Fibroblast of peridontal ligament (primary cell): ENCODE data around the gene XPO5.

Source experiments
- DNase-seq: peaks from one replicate; pipeline ENCODE4 v3.0.0-alpha.2; 2010; ENCODE audit errors: extremely low read depth

The XPO5 gene

GRCh38 chr6:43517505-43518357, 58.1 kb downstream of the XPO5 start:
- no peak for DNase-seq

GRCh38 chr6:43516697-43517504, 58.9 kb downstream of the XPO5 start, which contains the start of the genes POLR1C and YIPF3:
Gene POLR1C, plus strand, starts transcription at chr6:43517089. Its CDS starts 21 bp downstream, at chr6:43517110.
Gene YIPF3, minus strand, starts transcription at chr6:43516926. Its CDS starts 119 bp downstream, at chr6:43516807.
- DNase-seq, result peak; percentile 99

- peak; percentile 19 for DNase-seq
Measured at GRCh38 chr6:43516367-43516696, 59.5 kb downstream of the XPO5 start.

- no peak for DNase-seq
Measured at GRCh38 chr6:43515808-43516207, 60.0 kb downstream of the XPO5 start.

GRCh38 chr6:43511824-43512415, 63.9 kb downstream of the XPO5 start:
- no peak for DNase-seq

GRCh38 chr6:43510827-43511163, 65.0 kb downstream of the XPO5 start:
- DNase-seq, result no peak

- DNase-seq, result peak; percentile 76
Measured at GRCh38 chr6:43509984-43510826, 65.6 kb downstream of the XPO5 start, which contains the start of gene LRRC73. Gene LRRC73, minus strand, starts transcription at chr6:43510346. Its CDS starts 561 bp downstream, at chr6:43509785.

GRCh38 chr6:43509142-43509983, 66.5 kb downstream of the XPO5 start:
- no peak for DNase-seq

GRCh38 chr6:43508481-43509141, 67.2 kb downstream of the XPO5 start:
- DNase-seq, result no peak

GRCh38 chr6:43506667-43507471, 69.0 kb downstream of the XPO5 start:
- peak; percentile 88 for DNase-seq

- no peak for DNase-seq
Measured at GRCh38 chr6:43506171-43506570, 69.7 kb downstream of the XPO5 start.

GRCh38 chr6:43505718-43506117, 70.1 kb downstream of the XPO5 start:
- no peak for DNase-seq

- DNase-seq, result no peak
Measured at GRCh38 chr6:43504756-43505593, 70.9 kb downstream of the XPO5 start.

GRCh38 chr6:43503443-43503842, 72.4 kb downstream of the XPO5 start:
- DNase-seq, result no peak

- DNase-seq, result no peak
Measured at GRCh38 chr6:43502666-43503065, 73.2 kb downstream of the XPO5 start.

GRCh38 chr6:43500921-43501320, 74.9 kb downstream of the XPO5 start:
- DNase-seq, result no peak

GRCh38 chr6:43499028-43499815, 76.6 kb downstream of the XPO5 start:
- DNase-seq, result no peak
